Activated CD4-positive, alpha-beta T cell treated with anti-CD3 and anti-CD28 coated beads, Interleukin-2, amount 10 ng/mL, durations not matched to agents 24 days and 14 days (primary cell): Measurements from ENCODE around the gene SIGLECL1. TPM values are rescaled to one million over a fixed set of nuclear protein-coding genes. Genes with fewer than 3 reads are reported as not detected.

Experiments used
- DNase-seq: peaks from one replicate; pipeline ENCODE4 v3.0.0; 2022
- H3K27ac Mint-ChIP-seq: one replicate; pipeline ENCODE4 v1.8.0; 2022; ENCODE audit warnings: mild to moderate bottlenecking, mixed read lengths
- H3K27me3 Mint-ChIP-seq: one replicate; pipeline ENCODE4 v1.8.0; 2022; ENCODE audit warnings: mixed read lengths
- H3K36me3 Mint-ChIP-seq: one replicate; pipeline ENCODE4 v1.8.0; 2022; ENCODE audit warnings: low read depth, mild to moderate bottlenecking, mixed read lengths
- H3K4me1 Mint-ChIP-seq: one replicate; pipeline ENCODE4 v1.8.0; 2021; ENCODE audit warnings: mixed read lengths
- H3K4me3 Mint-ChIP-seq: one replicate; pipeline ENCODE4 v1.8.0; 2022; ENCODE audit warnings: mild to moderate bottlenecking, moderate library complexity, mixed read lengths
- H3K9me3 Mint-ChIP-seq: one replicate; pipeline ENCODE4 v1.8.0; 2021; ENCODE audit warnings: mixed read lengths
- intact Hi-C: fragments of 100-400 bp; cut with micrococcal nuclease; formaldehyde crosslinking; loops from one replicate; pipeline ENCODE4 v1.15.1; 2023
- total RNA-seq: library from RNA; stranded (reverse); gene quantifications from 2 replicates; pipeline ENCODE4 v1.2.3, GENCODE V29; 2022

The SIGLECL1 gene
- total RNA-seq, 1 donor from 2014 or later = not detected

GRCh38 chr19:51259348-51260245 lies 8.7 kb downstream of the SIGLECL1 start:
- DNase-seq = peak; percentile 89
- peaks cover 16% of the 10 kb centered on the region for H3K27me3 Mint-ChIP-seq
- intact Hi-C loops = loop anchor here (1.0 to 10.0 kb wide), 3 partner anchors 101 to 147 kb away; partner anchors contain the start of gene C19orf84
- peaks cover 33% of the 10 kb centered on the region for H3K4me1 Mint-ChIP-seq
- H3K4me3 Mint-ChIP-seq = no peak overlapping the region
- no peaks in the 10 kb centered on the region for H3K36me3 Mint-ChIP-seq
- no peak overlapping the region for H3K27ac Mint-ChIP-seq
- H3K9me3 Mint-ChIP-seq = no peaks in the 10 kb centered on the region

DNA sequence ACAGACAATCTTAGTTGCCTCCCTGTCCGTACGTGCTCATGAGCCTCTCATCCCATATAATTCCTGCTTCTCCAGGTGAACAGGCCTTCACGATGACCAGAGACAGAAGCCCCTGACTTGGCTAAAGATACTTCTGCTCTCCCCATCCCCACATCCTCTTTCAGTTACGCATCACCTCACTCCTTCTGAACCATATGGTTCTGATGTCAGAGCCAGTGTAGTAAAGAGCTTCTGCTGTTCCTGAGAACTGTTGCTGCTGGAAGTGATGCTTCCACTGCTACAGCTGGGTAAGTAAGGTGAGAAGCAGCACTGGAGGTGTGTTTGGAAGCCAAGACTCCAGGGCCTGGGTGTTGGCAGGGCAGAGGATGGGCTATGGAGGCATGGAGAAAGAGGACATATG lies 12.9 kb downstream of the SIGLECL1 start:
- Mint-ChIP-seq H3K36me3 (no peaks in the 10 kb centered on the region), H3K4me3 (no peak overlapping the region), H3K27ac (no peak overlapping the region), H3K27me3 (peaks cover 18% of the 10 kb centered on the region), H3K4me1 (peaks cover 5% of the 10 kb centered on the region), H3K9me3 (no peaks in the 10 kb centered on the region)
- DNase-seq = no peak
- intact Hi-C loops = no loop called here

DNA sequence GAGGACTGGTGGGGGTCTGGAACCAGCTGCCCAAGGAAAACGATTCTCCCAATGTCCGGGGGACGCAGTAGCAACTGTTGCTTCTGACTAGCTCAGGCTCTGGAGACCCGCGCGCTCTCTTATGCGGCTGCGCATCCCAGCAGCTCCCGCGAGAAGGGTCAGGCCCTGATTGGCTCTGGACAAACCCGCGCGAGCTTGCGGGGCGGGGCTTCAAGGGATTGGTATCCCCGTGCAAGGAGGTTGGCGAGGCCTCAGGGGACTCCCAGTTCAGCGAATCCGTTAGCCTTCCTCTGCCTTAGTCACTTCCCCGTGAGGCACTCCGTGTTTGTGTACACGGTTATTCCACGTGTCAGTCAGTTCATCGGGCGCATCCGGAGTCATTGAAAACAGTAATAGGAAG lies 20.2 kb downstream of the SIGLECL1 start:
- Mint-ChIP-seq H3K27ac (no peak overlapping the region), H3K4me3 (no peak overlapping the region), H3K27me3 (peaks cover 3% of the 10 kb centered on the region), H3K36me3 (no peaks in the 10 kb centered on the region), H3K4me1 (peaks cover 6% of the 10 kb centered on the region), H3K9me3 (no peaks in the 10 kb centered on the region)
- intact Hi-C loops = no loop called here
- DNase-seq = no peak

- H3K9me3 Mint-ChIP-seq = no peaks in the 10 kb centered on the region
- H3K36me3 Mint-ChIP-seq = no peaks in the 10 kb centered on the region
- peaks cover 6% of the 10 kb centered on the region for H3K4me1 Mint-ChIP-seq
- H3K27ac Mint-ChIP-seq = no peak overlapping the region
- DNase-seq = no peak
- H3K4me3 Mint-ChIP-seq = no peak overlapping the region
- H3K27me3 Mint-ChIP-seq = peaks cover 3% of the 10 kb centered on the region
- intact Hi-C loops = no loop called here
Observed at GRCh38 chr19:51272183-51272810, 21.4 kb downstream of the SIGLECL1 start.

DNA sequence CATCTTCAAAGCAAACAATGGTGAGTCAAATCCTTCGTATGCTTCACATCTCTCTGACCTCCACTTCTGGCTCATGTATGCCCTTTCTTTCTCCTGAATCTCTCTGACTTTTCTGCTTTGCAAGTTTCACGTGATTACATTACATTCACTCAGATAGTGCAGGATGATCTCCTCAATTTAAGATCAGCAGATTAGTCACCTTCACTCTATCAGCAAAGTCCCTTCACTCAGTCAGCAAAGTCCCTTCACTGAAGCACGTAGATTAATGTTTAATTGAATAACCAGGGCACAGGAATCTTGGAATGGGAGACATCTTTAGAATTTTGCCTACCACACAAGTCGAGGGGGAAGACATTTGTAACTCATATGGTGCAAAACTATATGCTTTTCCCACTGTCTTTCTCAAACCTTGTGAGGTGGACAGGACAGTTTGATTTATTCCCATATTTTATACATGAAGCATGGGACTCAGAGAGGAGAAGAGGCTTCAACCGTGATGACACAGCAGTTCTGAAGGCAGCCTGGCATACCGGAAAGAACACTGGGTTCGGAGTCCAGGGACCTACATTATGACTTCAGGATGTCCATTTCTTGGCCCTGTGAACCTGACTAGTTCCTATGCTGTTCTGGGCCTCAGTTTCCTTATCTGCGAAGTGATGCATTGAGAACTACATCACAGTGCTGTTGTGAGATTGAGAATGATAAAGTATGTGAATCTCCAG lies 23.3 kb downstream of the SIGLECL1 start:
- Mint-ChIP-seq H3K4me3 (no peak overlapping the region), H3K27ac (no peak overlapping the region), H3K4me1 (peaks cover 6% of the 10 kb centered on the region), H3K27me3 (peaks cover 7% of the 10 kb centered on the region), H3K36me3 (no peaks in the 10 kb centered on the region), H3K9me3 (no peaks in the 10 kb centered on the region)
- intact Hi-C loops = no loop called here
- no peak for DNase-seq

- Mint-ChIP-seq H3K27ac (no peak overlapping the region), H3K36me3 (no peaks in the 10 kb centered on the region), H3K4me1 (peaks cover 3% of the 10 kb centered on the region), H3K27me3 (peaks cover 11% of the 10 kb centered on the region), H3K4me3 (no peak overlapping the region), H3K9me3 (no peaks in the 10 kb centered on the region)
- intact Hi-C loops = no loop called here
- DNase-seq = no peak
Observed at GRCh38 chr19:51277112-51277511, 26.2 kb downstream of the SIGLECL1 start.

- no peaks in the 10 kb centered on the region for H3K36me3 Mint-ChIP-seq
- intact Hi-C loops = no loop called here
Observed at GRCh38 chr19:51282335-51282734, 31.5 kb downstream of the SIGLECL1 start.

DNA sequence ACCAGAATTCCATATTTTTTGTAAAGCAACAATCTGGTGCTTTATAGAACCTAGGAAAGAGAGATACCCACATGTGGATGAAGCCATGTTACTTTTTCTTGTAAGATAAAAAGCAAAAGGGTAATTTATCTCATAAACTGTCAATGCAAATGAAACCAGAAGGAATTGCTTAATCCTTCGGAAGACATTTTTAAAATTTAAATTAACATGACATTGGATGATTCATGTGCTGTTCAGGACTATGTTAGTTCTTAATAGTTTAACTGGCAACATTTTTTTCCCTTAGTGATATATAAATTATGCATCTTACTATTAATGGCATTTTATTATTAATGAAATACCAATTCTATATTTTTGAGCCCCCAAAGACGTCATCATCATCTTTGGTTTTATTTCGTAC lies 34.8 kb downstream of the SIGLECL1 start:
- no peak overlapping the region for H3K4me3 Mint-ChIP-seq
- H3K4me1 Mint-ChIP-seq = no peaks in the 10 kb centered on the region
- H3K27me3 Mint-ChIP-seq = peaks cover 12% of the 10 kb centered on the region
- intact Hi-C loops = no loop called here
- H3K36me3 Mint-ChIP-seq = no peaks in the 10 kb centered on the region
- no peak overlapping the region for H3K27ac Mint-ChIP-seq
- no peak for DNase-seq
- no peaks in the 10 kb centered on the region for H3K9me3 Mint-ChIP-seq

More at GRCh38 chr19:51282335-51282734, 31.5 kb downstream of the SIGLECL1 start:
- Mint-ChIP-seq H3K27ac (no peak overlapping the region), H3K9me3 (no peaks in the 10 kb centered on the region), H3K4me3 (no peak overlapping the region), H3K4me1 (no peaks in the 10 kb centered on the region), H3K27me3 (peaks cover 20% of the 10 kb centered on the region)
- DNase-seq = no peak

DNA sequence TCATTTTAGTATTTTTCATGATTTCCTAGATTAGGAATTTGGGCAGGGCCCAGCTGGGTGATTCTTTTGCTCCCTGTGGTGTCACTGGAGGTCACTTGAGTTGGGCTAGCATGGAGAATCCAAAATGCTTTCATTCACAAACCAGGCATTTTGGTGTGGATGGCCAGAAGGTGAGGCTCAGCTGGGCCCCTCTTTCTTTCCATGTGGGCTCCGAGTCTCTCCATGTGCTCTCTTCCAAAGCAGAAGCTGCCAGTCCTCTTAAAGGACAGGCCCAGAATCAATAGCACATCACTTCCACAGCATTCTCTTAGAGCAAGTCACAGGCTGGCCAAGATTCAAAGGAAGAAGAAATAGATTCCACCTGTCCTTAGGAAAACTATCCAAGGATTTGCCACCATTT lies 38.8 kb downstream of the SIGLECL1 start:
- Mint-ChIP-seq H3K36me3 (no peaks in the 10 kb centered on the region), H3K9me3 (no peaks in the 10 kb centered on the region), H3K27ac (no peak overlapping the region), H3K27me3 (peaks cover 7% of the 10 kb centered on the region), H3K4me3 (no peak overlapping the region), H3K4me1 (no peaks in the 10 kb centered on the region)
- DNase-seq = no peak
- intact Hi-C loops = no loop called here

DNA sequence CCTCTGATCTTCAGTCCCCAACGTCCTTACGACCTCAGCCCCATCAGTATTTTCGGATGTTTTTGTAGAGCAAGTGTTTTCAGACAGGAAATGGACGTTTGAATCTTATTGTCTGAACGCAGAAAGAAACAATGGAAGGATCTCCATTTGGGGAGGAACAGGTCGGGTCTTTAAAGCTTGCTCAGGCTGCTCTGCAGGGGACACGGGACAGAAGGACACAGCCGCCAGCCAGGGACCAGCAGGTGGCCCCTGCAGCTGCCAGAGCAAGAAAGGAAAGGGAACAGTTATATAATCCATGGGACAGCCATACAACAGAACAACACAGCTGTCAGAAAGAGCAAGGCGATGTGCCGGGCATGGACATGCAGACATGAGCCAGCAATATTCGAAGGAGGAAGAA lies 42.1 kb downstream of the SIGLECL1 start:
- Mint-ChIP-seq H3K4me3 (no peak overlapping the region), H3K27me3 (peaks cover 2% of the 10 kb centered on the region), H3K4me1 (no peaks in the 10 kb centered on the region), H3K27ac (peak overlapping the region; percentile 46), H3K36me3 (no peaks in the 10 kb centered on the region), H3K9me3 (no peaks in the 10 kb centered on the region)
- intact Hi-C loops = no loop called here
- no peak for DNase-seq

- H3K9me3 Mint-ChIP-seq = no peaks in the 10 kb centered on the region
- H3K4me1 Mint-ChIP-seq = no peaks in the 10 kb centered on the region
- H3K27me3 Mint-ChIP-seq = peaks cover 2% of the 10 kb centered on the region
- H3K36me3 Mint-ChIP-seq = no peaks in the 10 kb centered on the region
- DNase-seq = no peak
- no peak overlapping the region for H3K27ac Mint-ChIP-seq
- intact Hi-C loops = no loop called here
- no peak overlapping the region for H3K4me3 Mint-ChIP-seq
Observed at GRCh38 chr19:51293571-51294210, 42.8 kb downstream of the SIGLECL1 start.

DNA sequence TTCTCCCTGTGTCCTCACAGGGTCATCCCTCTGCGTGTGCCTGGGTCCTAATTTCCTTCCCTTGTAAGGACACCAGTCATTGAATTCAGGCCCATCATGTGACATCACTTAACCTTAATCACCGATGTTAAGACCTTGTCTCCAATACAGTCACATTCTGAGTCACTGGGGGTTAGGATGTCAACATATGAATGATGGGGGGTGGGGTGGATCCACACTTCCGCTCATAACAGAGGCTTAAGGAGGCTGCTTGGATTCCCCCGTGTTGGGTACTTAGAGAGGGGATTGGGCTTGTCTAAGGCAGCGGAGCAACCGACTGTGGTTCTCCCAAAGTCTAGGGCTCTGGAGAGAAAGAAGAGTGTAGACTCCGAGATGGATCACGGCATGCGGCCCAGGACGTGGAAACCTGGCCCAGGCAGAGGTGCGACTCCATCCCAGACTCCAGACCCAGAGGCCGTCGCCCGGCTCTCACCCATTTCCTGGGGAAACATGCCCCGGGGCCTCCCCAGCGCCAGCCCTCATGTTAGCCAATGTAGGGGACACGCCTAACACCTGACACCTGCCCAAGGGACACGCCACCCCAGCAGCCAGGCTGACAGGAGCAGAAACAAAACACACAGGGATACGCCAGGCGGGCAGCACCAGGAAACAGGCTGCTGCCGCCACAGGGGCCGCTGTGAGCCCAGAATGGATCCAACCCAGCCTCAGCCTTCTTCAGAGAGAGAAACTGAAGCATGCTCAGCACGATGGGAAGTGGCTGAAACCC lies 43.5 kb downstream of the SIGLECL1 start:
- no peaks in the 10 kb centered on the region for H3K36me3 Mint-ChIP-seq
- intact Hi-C loops = no loop called here
- H3K4me3 Mint-ChIP-seq = no peak overlapping the region
- no peak for DNase-seq
- no peaks in the 10 kb centered on the region for H3K9me3 Mint-ChIP-seq
- peaks cover 2% of the 10 kb centered on the region for H3K27me3 Mint-ChIP-seq
- no peak overlapping the region for H3K27ac Mint-ChIP-seq
- H3K4me1 Mint-ChIP-seq = no peaks in the 10 kb centered on the region

- Mint-ChIP-seq H3K36me3 (no peaks in the 10 kb centered on the region), H3K4me1 (no peaks in the 10 kb centered on the region), H3K4me3 (no peak overlapping the region), H3K27me3 (peaks cover 2% of the 10 kb centered on the region), H3K9me3 (no peaks in the 10 kb centered on the region), H3K27ac (no peak overlapping the region)
- DNase-seq = no peak
- intact Hi-C loops = no loop called here
Observed at GRCh38 chr19:51294977-51295375, 44.1 kb downstream of the SIGLECL1 start.
